Activated T-helper 2 cell treated with anti-CD3 and anti-CD28 coated beads, Interferon-gamma antibody, Interleukin-2, Interleukin-4, amounts not matched to agents 10 μg/mL and 5 μg/mL and 100 μg/mL, durations not matched to agents 14 hours and 24 hours and 36 hours (primary cell): ENCODE results near the gene TEP1. TPM values are rescaled to one million over a fixed set of nuclear protein-coding genes. Genes with fewer than 3 reads are reported as not detected.
"Not testable (repeated sequence)": the region's sequence is repeated elsewhere in the genome, so short reads cannot be mapped to it uniquely, and the experiment has no call there.

Source experiments
- DNase-seq: peaks from one replicate; pipeline ENCODE4 v3.0.0; 2021; ENCODE audit warnings: low spot score
- H3K27ac Mint-ChIP-seq: one replicate; pipeline ENCODE4 v1.8.0; 2021; ENCODE audit warnings: mixed read lengths
- H3K27me3 Mint-ChIP-seq: one replicate; pipeline ENCODE4 v1.8.0; 2021; ENCODE audit warnings: low read depth, mixed read lengths
- H3K36me3 Mint-ChIP-seq: one replicate; pipeline ENCODE4 v1.8.0; 2021; ENCODE audit warnings: low read depth, mixed read lengths
- H3K4me1 Mint-ChIP-seq: one replicate; pipeline ENCODE4 v1.8.0; 2021; ENCODE audit warnings: low read depth, mixed read lengths
- H3K4me3 Mint-ChIP-seq: one replicate; pipeline ENCODE4 v1.8.0; 2021; ENCODE audit warnings: low read depth, mild to moderate bottlenecking, moderate library complexity, mixed read lengths
- H3K9me3 Mint-ChIP-seq: one replicate; pipeline ENCODE4 v1.8.0; 2021; ENCODE audit warnings: mixed read lengths
- intact Hi-C: fragments of 100-400 bp; cut with micrococcal nuclease; formaldehyde crosslinking; loops from one replicate; pipeline ENCODE4 v1.15.1; 2023
- total RNA-seq: library from RNA; stranded (reverse); gene quantifications from 2 replicates; pipeline ENCODE4 v1.2.3, GENCODE V29; 2022

Gene TEP1
- total RNA-seq, 1 donor from 2014 or later = 32.7 TPM

GRCh38 chr14:20341646-20342045 is 71.7 kb downstream of the TEP1 start:
- intact Hi-C loops = loop anchor here (2.0 kb wide), 4 partner anchors 25 to 341 kb away; partner anchors contain the start of genes PIP4P1 and TEP1
- Mint-ChIP-seq H3K4me1 (peaks cover 13% of the 10 kb centered on the region), H3K9me3 (no peaks in the 10 kb centered on the region), H3K36me3 (peaks cover 14% of the 10 kb centered on the region), H3K27me3 (peaks cover 7% of the 10 kb centered on the region), H3K27ac (no peak overlapping the region), H3K4me3 (peak overlapping the region; percentile 98)
- DNase-seq = no peak

GRCh38 chr14:20341032-20341431 is 72.3 kb downstream of the TEP1 start:
- H3K36me3 Mint-ChIP-seq, H3K27me3 Mint-ChIP-seq, DNase-seq, H3K9me3 Mint-ChIP-seq, intact Hi-C loops, H3K27ac Mint-ChIP-seq, H3K4me3 Mint-ChIP-seq: not testable (repeated sequence)
- H3K4me1 Mint-ChIP-seq = peaks cover 13% of the 10 kb centered on the region

DNA sequence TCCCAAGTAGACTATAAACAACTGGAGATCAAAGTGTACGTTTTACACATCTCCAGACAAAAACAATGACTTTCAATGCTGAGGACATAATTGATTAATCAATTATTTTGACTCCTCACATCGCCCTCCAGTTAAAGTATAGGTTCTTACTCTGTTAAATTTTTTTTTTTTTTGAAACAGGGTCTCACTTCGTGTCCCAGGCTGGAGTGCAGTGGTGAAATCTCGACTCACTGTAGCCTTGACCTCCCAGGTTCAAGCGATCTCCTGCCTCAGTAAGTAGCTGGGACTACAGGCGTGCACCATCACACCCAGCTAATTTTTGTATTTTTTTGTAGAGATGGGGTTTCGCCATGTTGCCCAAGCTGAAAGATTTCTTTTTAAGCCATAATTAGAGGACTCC is 79.3 kb downstream of the TEP1 start:
- Mint-ChIP-seq H3K27me3 (peaks cover 6% of the 10 kb centered on the region), H3K9me3 (no peaks in the 10 kb centered on the region), H3K36me3 (peaks cover 25% of the 10 kb centered on the region), H3K4me3 (no peak overlapping the region), H3K27ac (no peak overlapping the region), H3K4me1 (peaks cover 37% of the 10 kb centered on the region)
- intact Hi-C loops = no loop called here
- DNase-seq = no peak

DNA sequence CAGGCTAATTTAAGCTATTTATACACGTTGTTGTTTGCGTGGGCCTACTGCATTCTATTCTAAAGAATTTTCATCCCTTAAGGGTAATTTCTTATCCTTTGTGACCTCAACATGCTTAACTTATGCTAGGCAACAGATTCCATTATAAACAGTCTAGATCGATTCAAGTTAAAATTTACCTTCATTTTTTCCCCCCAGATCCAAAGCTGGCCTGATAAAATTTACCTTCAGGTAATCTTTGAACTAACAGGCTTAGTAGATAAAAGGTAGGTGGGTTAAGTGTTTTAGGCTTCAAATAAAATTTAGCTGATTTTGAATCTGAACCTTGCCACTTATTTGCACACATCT is 79.8 kb downstream of the TEP1 start:
- peaks cover 42% of the 10 kb centered on the region for H3K4me1 Mint-ChIP-seq
- peak overlapping the region; percentile 97 for H3K4me3 Mint-ChIP-seq
- no peak for DNase-seq
- no peaks in the 10 kb centered on the region for H3K9me3 Mint-ChIP-seq
- intact Hi-C loops = loop anchor here (1.0 to 2.0 kb wide), 4 partner anchors 10 to 280 kb away; partner anchors contain the start of genes APEX1, OSGEP, PARP2 and TEP1
- H3K27me3 Mint-ChIP-seq = peaks cover 4% of the 10 kb centered on the region
- H3K36me3 Mint-ChIP-seq = peaks cover 30% of the 10 kb centered on the region
- H3K27ac Mint-ChIP-seq = peak overlapping the region; percentile 88

DNA sequence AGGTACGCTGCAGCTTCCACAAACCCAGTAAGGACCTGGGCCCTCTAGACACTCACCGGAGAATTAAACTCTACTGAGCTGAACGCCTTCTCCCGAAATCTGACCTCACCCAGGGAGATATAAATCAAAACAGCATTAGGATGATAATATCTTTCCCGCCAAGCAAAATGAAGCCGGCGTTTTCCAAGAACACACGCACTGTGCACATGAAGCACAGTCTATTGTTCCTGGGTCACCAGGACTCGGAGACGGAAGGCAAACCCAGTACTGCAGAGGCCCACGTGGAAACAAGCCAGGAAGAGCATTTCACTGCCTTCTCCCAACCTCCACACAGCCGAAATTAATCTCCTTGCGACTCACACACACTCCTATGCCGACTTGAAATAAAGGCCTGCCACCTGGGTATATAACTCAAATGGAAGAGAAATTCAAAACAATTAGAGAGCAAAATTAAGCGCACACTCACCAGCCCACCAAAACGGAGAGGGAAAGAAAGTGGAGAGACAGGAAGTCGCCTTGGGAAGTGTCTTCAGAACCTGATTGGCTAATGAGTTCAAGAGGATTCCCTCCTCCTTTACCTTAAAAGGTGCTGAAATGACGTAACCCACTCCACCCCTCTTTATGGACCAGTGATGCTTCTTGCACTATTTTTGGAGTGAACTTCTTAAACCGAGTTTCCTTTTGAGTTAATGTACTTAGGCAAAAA is 80.4 kb downstream of the TEP1 start, which contains the start of gene CCNB1IP1:
Gene CCNB1IP1, minus strand, starts transcription at position 492 of the 706 bp plus-strand sequence. CDS start 16,756 bp downstream, outside the sequence.
- Mint-ChIP-seq H3K36me3 (peaks cover 30% of the 10 kb centered on the region), H3K27ac (peak within 1 kb of the TSS; percentile 88), H3K9me3 (no peaks in the 10 kb centered on the region), H3K27me3 (peaks cover 4% of the 10 kb centered on the region), H3K4me3 (peak within 1 kb of the TSS; percentile 97), H3K4me1 (peaks cover 45% of the 10 kb centered on the region)
- intact Hi-C loops = loop anchor here (1.0 to 2.0 kb wide), 4 partner anchors 10 to 280 kb away; partner anchors contain the start of genes APEX1, OSGEP, PARP2 and TEP1
- peak; percentile 48 for DNase-seq

DNA sequence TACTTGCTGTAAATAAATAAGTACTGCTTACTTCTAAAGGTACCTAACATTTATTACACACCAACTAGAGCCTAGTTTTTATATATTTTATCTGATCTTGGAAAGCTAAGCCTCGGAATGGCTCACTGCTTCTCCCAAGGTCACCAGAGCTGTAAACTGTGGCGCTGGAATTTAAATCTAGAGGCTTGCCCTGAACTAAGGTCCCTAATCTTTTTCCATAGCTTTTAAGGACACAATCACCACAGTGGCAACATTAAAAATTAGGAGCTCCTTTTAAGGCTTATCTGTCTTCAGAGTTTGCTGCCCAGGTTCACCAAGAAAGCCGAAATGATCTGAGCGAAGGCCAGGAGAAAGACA is 80.9 kb downstream of the TEP1 start:
- H3K36me3 Mint-ChIP-seq = peaks cover 35% of the 10 kb centered on the region
- H3K27ac Mint-ChIP-seq = peak overlapping the region; percentile 88
- H3K4me3 Mint-ChIP-seq = peak overlapping the region; percentile 97
- intact Hi-C loops = loop anchor here (2.0 kb wide), 1 partner anchor 122 kb away; the partner anchor contains the start of genes APEX1 and OSGEP
- H3K4me1 Mint-ChIP-seq = peaks cover 50% of the 10 kb centered on the region
- H3K9me3 Mint-ChIP-seq = no peaks in the 10 kb centered on the region
- no peak for DNase-seq
- no peaks in the 10 kb centered on the region for H3K27me3 Mint-ChIP-seq

GRCh38 chr14:20331053-20331613 is 82.2 kb downstream of the TEP1 start:
- Mint-ChIP-seq H3K36me3 (peaks cover 44% of the 10 kb centered on the region), H3K9me3 (no peaks in the 10 kb centered on the region), H3K27me3 (no peaks in the 10 kb centered on the region), H3K27ac (no peak overlapping the region), H3K4me1 (peaks cover 51% of the 10 kb centered on the region), H3K4me3 (peak overlapping the region; percentile 23)
- intact Hi-C loops = no loop called here
- no peak for DNase-seq

GRCh38 chr14:20329355-20329754 is 83.9 kb downstream of the TEP1 start:
- Mint-ChIP-seq H3K27me3 (no peaks in the 10 kb centered on the region), H3K4me1 (peaks cover 43% of the 10 kb centered on the region), H3K9me3 (no peaks in the 10 kb centered on the region), H3K36me3 (peaks cover 52% of the 10 kb centered on the region), H3K27ac (no peak overlapping the region), H3K4me3 (no peak overlapping the region)
- intact Hi-C loops = no loop called here
- no peak for DNase-seq

DNA sequence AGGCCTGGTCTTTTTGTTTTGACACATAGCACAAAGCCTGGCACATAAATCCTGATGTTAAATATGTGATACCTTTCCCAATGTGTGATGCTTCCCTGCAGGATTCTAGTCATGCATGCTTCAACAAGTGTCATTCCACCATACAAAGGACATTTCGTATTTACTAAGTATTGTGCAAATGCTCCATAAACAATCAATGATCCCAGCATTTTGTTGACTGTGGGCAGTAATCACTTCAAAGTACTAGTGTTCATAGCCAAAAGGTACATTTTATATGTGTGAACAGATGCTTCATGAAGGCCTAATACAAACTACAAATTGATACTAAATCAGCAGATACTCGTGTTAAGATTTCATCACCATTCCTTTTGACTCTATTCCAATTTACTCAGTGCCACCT is 84.6 kb downstream of the TEP1 start:
- intact Hi-C loops = no loop called here
- Mint-ChIP-seq H3K4me1 (peaks cover 43% of the 10 kb centered on the region), H3K4me3 (no peak overlapping the region)

DNA sequence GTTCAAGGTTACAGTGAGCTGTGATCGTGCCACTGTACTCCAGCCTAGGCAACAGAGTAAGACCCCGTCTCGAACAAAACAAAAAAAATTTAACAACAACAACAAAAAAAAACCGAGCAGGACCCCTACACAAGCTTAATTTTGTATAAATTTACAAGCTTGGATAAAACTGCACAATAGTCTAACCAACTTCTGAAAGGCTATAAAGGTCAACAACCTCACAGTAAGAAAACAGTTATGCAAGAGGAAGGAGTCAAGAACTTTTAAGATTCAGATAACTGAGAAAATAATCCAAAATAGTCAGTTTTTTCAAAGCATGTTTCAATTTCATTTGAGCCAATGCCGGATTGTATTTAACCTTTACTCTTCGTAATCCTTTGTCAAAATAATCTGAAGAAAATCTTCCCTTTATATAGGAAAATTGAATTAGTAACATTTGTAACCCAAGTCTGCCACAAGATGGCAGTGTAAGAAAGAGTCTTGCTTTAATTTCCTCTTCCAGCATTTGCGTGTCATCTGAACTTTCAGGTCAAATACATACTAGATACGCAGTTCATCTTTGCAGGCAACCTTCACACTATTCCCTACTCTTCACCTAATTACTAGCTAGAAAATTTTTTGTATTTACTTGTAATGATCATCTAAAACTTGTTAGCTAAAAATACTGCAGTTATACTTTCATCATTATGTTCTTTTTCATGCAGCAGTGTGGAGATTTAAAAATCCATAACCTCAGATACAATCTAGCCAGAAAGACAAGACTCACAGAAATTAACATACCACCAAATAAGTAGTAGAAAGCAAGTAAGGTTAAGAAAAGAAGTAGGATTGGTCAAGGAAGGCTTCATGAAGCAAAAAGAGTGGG is 86.1 kb downstream of the TEP1 start:
- intact Hi-C loops = loop anchor here (1.0 kb wide), 2 partner anchors 16 to 282 kb away; partner anchors contain the start of gene PARP2
- Mint-ChIP-seq H3K4me1 (peaks cover 39% of the 10 kb centered on the region), H3K9me3 (no peaks in the 10 kb centered on the region), H3K4me3 (peak overlapping the region; percentile 5), H3K27ac (peak overlapping the region; percentile 44), H3K27me3 (no peaks in the 10 kb centered on the region), H3K36me3 (peaks cover 63% of the 10 kb centered on the region)
- no peak for DNase-seq

More for the DNA sequence above, 84.6 kb downstream of the TEP1 start:
- peaks cover 58% of the 10 kb centered on the region for H3K36me3 Mint-ChIP-seq
- H3K27ac Mint-ChIP-seq = peak overlapping the region; percentile 35
- no peak for DNase-seq
- no peaks in the 10 kb centered on the region for H3K9me3 Mint-ChIP-seq
- H3K27me3 Mint-ChIP-seq = no peaks in the 10 kb centered on the region

DNA sequence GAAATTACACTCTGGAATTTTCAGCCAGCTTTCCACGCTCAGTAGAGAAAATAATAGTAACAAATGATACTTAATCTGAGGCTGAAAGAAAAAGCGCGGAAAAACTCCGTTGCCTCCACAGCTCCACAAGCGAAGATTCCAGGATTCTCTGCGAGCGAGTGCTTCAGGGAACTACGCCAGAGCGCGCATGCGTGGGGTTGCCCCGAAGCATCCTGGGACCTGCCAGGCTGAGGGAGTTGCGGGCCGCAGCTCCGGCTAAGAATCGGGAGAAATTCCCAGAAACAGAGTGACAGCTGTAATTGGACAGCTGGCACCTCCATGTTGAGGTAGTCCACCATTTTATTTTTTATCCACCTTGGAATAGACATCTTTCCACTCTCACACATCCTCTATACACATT is 95.6 kb downstream of the TEP1 start:
- H3K27ac Mint-ChIP-seq = no peak overlapping the region
- intact Hi-C loops = no loop called here
- H3K36me3 Mint-ChIP-seq = peaks cover 69% of the 10 kb centered on the region
- no peaks in the 10 kb centered on the region for H3K4me1 Mint-ChIP-seq
- H3K27me3 Mint-ChIP-seq = no peaks in the 10 kb centered on the region
- H3K9me3 Mint-ChIP-seq = no peaks in the 10 kb centered on the region
- no peak overlapping the region for H3K4me3 Mint-ChIP-seq
- DNase-seq = no peak
